ENCODE results near the gene LRRC1. TPM values are rescaled to one million over a fixed set of nuclear protein-coding genes. Genes with fewer than 3 reads are reported as not detected.

Gene LRRC1
- total RNA-seq, 1 donor from 2014 or later = 1.1 TPM

DNA sequence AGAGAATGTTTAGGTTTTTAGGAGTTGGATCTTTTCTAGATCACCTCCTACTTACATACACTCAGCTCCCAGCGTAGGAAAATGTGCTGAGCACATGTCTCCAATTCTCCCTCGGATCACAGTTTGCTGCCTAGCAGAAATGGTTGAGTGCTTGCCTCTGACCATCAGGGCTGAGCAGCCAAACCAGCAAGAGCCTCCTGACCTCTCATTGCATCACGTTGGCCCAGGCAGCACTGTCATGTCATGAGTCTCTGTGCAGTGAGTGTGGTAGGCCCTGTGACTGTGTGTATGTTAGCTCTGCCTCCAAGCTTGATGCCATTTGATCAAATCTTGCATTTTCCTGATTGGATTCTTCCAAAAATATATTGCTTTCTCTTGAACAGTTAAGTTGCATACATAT lies 112.0 kb downstream of the LRRC1 start:
- ATAC-seq = no peak
- intact Hi-C loops (cut with DNase I) = no loop called here
- no peak for DNase-seq (ENCODE audit: missing footprints)

DNA sequence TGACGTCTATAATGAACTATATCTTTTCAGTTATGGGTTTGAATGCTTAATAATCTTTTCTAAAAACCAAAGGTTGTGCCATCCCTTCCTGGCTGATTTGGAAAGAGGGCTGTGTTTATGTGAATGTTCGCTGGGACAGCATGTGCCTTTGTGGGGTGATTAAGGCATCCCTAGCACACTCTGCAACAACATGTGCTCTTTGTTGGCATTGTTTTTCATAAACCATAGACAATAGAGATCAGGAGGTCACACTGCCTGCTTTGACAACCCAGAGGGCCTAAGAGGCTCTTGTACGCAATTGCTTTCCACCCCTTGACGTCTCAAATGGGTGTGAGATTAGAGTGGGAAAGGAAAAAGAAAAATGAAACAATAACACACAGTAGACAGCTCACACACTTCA lies 116.0 kb downstream of the LRRC1 start:
- DNase-seq (ENCODE audit: missing footprints) (no peak), ATAC-seq (peak; percentile 74)
- intact Hi-C loops (cut with DNase I) = no loop called here

DNA sequence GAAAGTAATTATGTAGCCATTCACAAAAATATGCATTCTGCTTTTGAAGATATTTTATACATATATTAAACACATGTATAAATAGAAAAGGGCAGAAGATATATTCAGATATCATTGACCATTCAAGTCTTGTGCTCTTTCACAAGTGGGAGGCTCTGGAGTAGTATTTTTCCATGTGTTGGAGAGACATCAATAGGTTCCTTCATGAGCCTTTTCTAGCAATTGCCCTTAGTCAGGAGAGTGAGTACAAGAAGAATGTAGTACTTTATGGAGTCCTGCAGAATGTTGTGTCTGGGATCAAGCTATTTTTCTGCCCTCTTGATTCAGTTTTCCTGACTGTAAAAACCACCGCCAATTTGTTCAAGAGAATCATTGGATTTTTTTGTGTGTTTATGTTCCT lies 117.9 kb downstream of the LRRC1 start:
- DNase-seq (ENCODE audit: missing footprints) (no peak), ATAC-seq (no peak)
- intact Hi-C loops (cut with DNase I) = no loop called here

DNA sequence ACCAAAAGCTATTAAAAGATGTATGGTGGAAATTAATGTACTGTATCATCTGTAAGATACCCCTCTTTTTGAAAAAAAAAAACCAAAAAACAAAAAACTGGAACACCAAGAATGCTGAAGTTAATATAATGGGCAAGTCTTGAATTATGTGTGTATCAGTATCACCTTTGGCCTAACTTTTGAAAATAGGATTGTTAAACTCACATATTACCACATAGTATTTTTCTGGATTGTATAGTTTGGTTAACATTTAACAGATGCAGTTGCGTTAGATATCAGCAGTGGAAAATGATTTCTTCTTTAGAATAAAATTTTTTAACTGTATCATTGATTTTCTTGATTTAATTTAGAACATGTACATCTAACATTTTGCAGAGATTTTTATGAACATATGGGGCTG lies 118.5 kb downstream of the LRRC1 start:
- no peak for DNase-seq (ENCODE audit: missing footprints)
- intact Hi-C loops (cut with DNase I) = no loop called here
- no peak for ATAC-seq

DNA sequence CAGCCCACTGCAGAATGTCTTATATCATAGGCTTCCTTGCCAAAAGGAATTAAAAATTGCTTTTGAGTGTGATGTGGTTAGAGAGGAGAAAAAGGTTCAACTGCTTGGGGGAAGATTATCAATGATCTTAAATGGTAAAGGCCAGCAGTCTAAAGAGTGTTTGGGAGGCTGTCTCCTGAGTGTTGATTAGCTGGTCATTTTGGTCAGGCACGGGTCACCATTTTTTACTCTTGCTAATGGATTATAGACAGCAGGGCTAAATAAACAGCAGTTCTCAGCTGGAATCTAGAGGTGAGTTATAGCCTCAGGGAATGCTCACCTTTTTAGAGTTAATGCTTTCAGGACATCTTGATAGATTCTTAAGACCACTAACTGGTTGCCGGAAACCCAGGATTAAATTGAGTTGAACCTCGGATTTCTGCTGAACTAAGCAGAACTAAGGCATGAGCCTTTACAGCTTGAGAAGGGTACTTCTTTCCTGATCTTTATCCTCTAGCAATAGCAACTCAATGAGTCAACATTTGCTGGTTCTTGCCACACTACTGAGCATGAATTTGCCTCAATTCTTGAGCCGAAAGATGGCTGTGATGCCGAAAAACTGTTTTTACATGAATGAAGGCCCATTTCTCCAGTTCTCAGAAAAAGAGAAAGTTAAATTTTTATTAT lies 120.4 kb downstream of the LRRC1 start:
- ATAC-seq = no peak
- no peak for DNase-seq (ENCODE audit: missing footprints)
- intact Hi-C loops (cut with DNase I) = no loop called here

DNA sequence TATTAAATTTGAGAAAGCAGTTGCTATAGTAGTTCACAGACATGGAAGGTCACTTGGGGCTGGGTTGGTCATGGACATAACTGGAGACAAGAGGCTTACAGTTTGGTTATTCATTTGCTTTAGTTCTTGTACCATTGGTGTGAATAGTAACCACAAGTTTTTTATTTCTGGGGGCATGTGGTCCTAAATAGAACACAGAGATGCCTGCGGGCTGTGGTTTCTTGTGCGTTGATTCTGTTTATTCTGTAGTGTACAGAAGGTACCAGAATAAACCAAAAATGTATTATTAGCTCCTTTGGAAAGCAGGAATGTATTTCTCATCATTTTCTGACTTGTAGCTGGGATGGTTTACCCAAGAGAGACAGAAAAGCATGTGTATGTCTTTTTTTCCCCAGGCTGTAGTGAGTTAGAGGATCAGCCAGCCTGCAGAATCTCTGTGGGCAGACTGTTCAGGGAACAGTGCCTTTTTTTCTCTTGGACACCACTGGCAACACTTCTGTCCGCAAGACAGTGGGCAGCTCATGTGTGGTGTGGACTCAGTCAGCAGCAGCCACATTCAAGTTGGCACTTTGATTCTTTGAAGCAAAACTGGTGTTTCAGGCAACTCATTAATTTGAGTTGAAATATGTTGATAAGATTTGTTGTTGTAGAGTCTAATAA lies 122.1 kb downstream of the LRRC1 start:
- ATAC-seq = no peak
- intact Hi-C loops (cut with DNase I) = no loop called here
- no peak for DNase-seq (ENCODE audit: missing footprints)

DNA sequence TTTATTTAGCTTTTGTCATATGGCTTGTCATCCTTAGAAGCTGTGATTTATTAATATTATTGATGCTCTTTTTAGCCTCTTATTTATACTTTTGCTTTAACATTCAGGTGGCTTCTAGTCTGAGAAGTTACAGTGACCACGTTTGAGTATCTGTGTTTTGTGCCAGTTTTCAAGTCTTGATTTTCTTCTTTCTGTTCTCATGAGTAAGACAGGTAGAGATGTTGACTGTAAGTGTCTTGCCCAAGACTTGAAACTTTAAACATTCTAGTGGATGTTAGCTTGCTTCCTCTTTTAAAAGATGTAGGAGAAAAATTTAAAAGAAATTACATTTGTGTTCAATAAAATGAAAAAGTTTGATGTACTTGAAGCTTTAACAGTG lies 122.6 kb downstream of the LRRC1 start:
- DNase-seq (ENCODE audit: missing footprints) = no peak
- ATAC-seq = no peak
- intact Hi-C loops (cut with DNase I) = no loop called here

DNA sequence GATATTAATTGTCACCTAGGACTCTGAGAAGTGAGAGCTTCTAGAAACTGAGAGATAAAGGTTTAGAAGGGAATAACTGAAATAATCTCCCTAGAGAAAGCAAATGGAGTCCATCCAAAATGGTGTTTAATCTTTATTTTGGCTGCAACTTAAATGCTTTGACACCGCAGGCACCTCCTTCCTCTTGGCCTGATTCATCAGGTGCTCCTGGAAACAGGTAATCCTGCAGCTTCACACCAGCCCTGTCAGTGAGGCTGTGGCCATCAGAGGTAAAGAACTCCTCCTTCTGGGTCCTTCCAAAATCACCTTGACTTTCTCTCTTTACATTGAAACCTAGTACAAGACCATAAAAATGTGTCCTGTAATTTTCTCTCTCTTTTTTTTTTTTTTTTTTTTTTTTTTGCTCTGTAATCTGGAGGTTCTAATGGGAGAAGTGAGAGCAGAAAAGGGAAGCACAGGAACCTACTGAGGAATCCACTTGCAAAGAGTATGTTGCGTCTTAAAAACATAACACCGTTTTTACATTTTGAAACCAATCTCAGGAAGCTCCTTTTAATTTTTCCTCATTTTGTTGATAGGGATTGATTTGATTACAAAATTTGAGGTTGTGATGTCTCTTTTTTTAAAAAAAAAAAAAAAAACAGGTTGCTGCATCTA lies 124.2 kb downstream of the LRRC1 start:
- DNase-seq (ENCODE audit: missing footprints) (no peak), ATAC-seq (no peak)
- intact Hi-C loops (cut with DNase I) = no loop called here

DNA sequence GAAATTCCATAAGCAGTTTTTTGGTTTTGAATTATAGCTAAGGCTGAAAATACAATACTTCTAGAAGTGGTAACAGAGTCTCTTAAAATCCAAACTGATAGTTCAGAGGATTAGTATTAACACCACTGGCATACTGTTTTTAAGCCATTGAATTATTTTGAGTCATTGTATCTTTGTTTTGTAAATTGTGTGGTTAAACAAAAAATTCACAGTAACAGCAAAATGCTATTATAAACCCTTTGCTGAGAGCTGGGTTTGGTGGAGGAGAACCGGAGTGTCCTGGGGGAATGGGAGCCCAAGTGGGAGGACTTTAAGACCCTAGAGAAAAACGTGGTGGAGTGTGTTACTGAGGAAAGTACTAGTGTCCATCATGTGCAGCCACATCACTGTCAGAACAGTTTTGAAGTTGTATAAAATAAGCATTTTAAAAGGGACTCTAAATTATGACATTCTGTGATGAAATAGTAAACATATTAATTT lies 125.1 kb downstream of the LRRC1 start:
- ATAC-seq = no peak
- intact Hi-C loops (cut with DNase I) = no loop called here
- no peak for DNase-seq (ENCODE audit: missing footprints)

DNA sequence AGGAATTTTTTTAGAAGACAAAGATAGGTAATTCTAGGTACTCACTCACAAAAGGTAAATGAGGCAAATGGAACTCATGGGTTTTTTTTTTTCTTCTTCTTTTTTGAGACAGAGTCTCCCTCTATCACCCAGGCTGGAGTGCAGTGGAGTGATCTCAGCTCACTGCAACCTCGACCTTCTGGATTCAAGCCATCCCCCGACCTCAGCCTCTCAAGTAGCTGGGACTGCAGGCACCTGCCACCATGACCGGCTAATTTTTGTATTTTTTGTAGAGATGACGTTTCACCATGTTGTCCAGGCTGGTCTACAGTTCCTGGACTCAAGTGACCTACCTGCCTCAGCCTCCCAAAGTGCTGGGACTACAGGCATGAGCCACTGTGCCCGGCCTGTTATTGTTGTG lies 126.1 kb downstream of the LRRC1 start:
- intact Hi-C loops (cut with DNase I) = no loop called here
- no peak for DNase-seq (ENCODE audit: missing footprints)
- ATAC-seq = no peak

DNA sequence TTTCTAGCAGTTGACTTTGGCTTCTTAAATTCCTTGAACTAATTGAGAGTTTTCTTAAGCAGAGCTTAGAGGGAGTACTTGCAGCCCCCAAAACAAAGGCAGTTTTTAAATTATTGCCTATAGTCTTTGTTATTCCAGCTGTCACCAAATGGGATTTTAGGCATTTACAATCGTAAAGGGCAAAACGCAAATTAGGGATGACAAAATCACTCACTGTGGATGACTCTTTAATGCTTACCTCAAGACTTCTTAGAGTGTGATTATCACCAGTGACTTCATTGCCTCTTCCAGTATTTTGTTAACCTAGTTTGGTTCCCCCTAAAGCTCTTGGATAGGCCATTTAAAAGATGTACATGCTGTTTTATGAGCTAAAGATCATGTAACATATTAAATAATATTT lies 126.8 kb downstream of the LRRC1 start:
- ATAC-seq (no peak), DNase-seq (ENCODE audit: missing footprints) (no peak)
- intact Hi-C loops (cut with DNase I) = no loop called here

DNA sequence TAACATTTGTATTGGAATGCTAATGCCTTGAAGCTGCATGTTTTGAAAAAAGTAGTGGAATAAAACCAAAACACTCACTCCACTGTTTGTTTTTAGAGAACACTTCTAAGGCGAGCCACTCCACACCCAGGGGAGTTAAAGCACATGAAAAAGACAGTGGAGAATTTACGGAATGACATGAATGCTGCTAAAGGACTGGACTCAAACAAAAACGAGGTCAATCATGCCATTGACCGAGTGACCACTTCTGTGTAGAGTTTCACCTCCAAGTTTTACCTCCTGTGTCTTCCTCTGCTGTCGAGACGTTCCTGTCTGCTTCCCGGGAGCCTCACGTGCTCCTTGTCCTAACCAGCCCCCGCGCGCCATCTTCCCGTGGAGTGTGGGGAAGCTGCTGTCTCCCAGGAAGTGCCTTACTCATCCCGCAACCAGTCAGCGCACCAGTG lies 127.8 kb downstream of the LRRC1 start:
- intact Hi-C loops (cut with DNase I) = no loop called here
- ATAC-seq (no peak), DNase-seq (ENCODE audit: missing footprints) (no peak)

DNA sequence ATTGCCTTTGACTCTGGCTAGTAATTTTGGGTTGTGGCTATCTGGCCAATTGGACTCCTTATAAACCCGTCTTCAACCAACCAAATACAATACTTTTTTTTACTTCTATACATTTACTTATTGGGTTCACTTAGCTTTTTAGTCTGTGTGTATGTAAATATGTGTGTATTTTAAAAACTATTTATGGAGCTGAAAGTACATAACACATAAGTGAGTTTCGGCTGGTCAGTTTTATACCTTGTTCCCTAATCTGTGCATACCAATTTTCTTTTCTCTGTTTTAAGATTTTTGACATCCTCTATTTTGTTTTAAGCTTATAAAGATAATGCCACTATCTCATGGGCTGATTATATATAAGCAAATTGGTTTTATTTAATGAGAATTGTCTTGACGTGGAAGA lies 129.5 kb downstream of the LRRC1 start:
- ATAC-seq (no peak), DNase-seq (ENCODE audit: missing footprints) (no peak)
- intact Hi-C loops (cut with DNase I) = no loop called here

DNA sequence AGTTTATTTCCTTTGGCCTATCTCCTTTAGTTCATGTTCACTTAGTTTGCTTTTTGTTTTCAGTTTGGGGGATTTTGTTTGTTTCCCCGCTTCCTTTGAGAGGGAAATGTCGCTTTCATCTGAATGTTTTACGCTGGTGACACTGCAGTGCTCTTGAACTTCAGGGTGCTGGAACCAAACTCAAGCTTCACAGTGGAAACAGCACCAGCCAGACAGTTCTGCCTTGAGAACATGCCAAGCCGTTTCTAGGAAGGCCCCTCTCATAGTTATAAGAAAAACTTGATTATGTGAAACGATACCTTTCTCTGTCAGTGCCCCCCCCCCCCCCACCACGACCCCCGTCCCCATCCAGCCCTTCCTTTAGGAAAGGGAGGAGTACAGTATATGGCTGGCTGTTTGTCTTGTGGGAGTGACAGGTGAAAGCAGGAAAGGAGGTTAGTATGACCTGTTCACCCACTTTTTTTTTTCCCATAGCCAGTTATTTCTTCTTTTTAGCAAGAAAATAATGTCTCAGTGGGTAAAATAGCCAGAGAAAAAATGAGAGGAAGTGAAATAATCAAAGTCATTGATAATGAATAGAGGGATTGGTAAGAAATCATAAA lies 130.1 kb downstream of the LRRC1 start:
- ATAC-seq (no peak), DNase-seq (ENCODE audit: missing footprints) (no peak)
- intact Hi-C loops (cut with DNase I) = no loop called here

DNA sequence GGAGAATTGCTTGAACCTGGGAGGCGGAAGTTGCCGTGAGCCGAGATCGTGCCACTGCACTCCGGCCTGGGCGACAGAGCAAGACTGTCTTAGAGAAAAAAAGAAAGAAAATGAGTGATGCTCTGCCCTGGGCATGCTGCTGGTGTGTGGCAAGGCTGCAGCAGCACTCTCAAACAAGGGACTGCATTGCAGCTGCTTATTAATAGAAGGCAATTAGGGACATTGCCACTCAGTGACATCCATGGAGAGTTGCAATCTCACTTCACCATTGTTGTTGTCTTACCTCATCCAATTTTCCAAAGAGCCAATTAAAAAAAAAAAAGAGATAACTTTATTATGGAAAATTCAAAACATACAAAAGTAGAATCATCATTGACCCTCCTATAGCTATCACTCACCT lies 131.1 kb downstream of the LRRC1 start:
- DNase-seq (ENCODE audit: missing footprints) (no peak), ATAC-seq (no peak)
- intact Hi-C loops (cut with DNase I) = no loop called here

DNA sequence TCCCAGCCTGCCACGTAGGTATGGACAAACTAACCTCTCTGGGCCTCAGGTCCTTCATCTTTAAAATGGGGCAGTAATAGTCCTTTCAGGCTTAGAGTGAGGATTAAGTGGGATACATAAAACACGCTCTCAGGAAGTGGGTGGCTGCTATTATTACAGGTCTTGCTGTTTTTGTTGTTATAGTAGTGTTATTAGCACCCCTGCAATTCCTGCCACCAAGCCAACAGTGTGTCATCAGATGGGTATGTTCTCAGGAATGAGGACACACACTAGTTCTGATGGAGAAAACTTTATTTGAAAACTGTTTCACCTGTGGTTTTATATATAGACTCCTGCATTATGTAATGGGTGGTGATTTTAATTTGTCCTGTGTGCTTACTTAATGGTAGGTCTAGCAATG lies 131.7 kb downstream of the LRRC1 start:
- no peak for ATAC-seq
- no peak for DNase-seq (ENCODE audit: missing footprints)
- intact Hi-C loops (cut with DNase I) = no loop called here

DNA sequence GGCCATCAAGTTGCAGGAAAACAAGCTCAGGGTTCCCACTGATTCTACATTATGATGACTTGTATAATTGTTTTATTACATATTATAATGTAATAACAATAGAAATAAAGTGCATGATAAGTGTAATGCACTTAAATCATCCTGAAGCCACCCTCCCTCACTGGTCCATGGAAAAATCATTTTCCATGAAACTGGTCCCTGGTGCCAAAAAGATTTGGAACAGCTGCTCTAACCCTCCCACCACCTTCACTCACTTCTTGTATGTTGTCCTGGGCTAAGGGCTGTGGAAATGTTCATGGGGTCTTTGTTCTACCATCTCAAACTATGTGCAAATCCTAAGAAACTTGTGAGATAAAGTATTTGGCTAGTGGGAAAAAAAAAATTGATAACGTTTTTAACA lies 133.8 kb downstream of the LRRC1 start:
- ATAC-seq (no peak), DNase-seq (ENCODE audit: missing footprints) (no peak)
- intact Hi-C loops (cut with DNase I) = no loop called here

DNA sequence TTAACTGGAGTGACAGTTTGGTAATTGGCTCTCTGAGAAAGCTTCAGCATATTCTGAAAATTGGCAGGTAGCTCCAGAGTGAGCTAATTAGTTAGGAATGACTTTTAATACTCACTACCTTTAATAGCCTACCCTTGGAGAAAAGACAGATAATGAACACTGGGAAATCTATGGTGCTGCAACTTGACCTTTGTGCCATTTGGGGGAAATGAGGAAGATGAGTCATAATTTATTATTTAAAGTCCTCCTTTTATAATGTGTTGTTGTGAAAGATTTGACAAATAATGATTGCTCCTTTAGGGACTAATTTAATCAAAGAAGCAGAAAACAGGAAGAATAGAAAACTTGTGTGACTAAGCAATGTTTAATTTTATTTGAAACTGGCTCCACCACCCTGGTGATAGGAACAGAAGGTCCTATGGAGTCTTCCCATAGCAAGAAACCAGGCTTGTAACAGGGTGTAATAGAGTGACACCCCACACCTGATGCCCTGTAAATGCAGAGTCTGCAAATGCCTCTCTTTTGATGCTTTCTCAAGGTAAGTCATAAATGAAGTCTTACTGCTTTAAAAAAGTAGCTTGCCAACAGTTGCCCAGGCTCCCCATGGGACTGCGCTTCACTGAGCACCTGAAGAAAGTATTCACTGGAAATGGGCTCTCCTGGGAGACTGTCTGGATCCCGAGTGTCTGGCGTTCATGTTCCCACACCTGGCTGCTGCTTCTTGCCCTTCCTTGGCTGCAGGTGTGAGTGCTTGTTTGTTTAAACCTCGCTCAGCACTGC lies 134.4 kb downstream of the LRRC1 start:
- ATAC-seq = no peak
- intact Hi-C loops (cut with DNase I) = no loop called here

DNA sequence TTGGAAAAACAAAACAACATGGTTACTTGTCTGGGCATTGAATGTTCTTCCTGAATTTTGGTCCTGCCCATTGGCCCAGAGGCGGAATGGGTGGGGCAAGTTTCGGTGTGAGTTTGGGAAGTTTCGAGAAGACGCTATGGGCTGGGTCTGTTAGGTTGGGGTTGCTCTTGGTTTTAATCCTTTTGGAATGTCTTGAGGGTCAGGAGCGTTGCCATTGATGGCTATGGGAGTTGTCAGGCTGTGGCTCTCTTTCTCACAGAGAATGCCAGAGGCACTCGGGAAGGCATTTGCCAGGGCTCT lies 135.0 kb downstream of the LRRC1 start:
- intact Hi-C loops (cut with DNase I) = no loop called here
- no peak for DNase-seq (ENCODE audit: missing footprints)
- ATAC-seq = no peak

More for the DNA sequence above, 134.4 kb downstream of the LRRC1 start:
- no peak for DNase-seq (ENCODE audit: missing footprints)
